SK-N-SH (cell line): Measurements from ENCODE around the gene PDCD1. TPM values are rescaled to one million over a fixed set of nuclear protein-coding genes. Genes with fewer than 3 reads are reported as not detected.

ENCODE experiments used
- CTCF ChIA-PET: fragments of 300-600, 350-600 bp; formaldehyde crosslinking; extraction: SDS; loops from one replicate; lab custom pipeline; 2021; lab: Yijun Ruan, JAX
- POLR2A ChIA-PET: fragments of 350-600 bp; sonication (Branson Sonifier 250); formaldehyde crosslinking; extraction: SDS; loops from one replicate; lab custom pipeline; 2020; ENCODE audit warnings: antibody characterized with exemption, inconsistent platforms; lab: Yijun Ruan, JAX
- DNase-seq: peaks from one replicate; pipeline ENCODE4 v3.0.0; 2012
- H2AFZ ChIP-seq: fragments of 200-600 bp; sonication (generic); 2 replicates; pipeline ENCODE4 v1.8.1; 2016; ENCODE audit warnings: antibody characterized with exemption, mild to moderate bottlenecking, low read depth
- H3F3A ChIP-seq: fragments of 200-600 bp; sonication (generic); replicated peaks from 2 replicates; pipeline ENCODE3; 2016; ENCODE audit warnings: antibody characterized with exemption, mild to moderate bottlenecking; ENCODE audit not compliant: insufficient read depth
- H3K27ac ChIP-seq, 2 experiments: fragments of 200-500 bp in 1 of 2; fragments of 200-600 bp in 1 of 2; sonication (Bioruptor generic) in 1 of 2; sonication (generic), shearing (Covaris generic) in 1 of 2; 2 replicates each; pipeline versions ENCODE4 v1.5.1 to v1.6.1; 2014 to 2016; ENCODE audit warnings: low read depth in 2 of 2, inconsistent platforms in 1 of 2, low read length in 1 of 2, mild to moderate bottlenecking in 1 of 2, mixed read lengths in 1 of 2
- H3K27me3 ChIP-seq: fragments of 200-600 bp; sonication (generic), shearing (Covaris generic); 2 replicates; pipeline ENCODE4 v1.6.1; 2016; ENCODE audit warnings: mixed run types; ENCODE audit not compliant: insufficient read depth
- H3K36me3 ChIP-seq, 2 experiments: fragments of 200-500 bp in 1 of 2; fragments of 200-600 bp in 1 of 2; sonication (Bioruptor generic) in 1 of 2; sonication (generic) in 1 of 2; replicated peaks in 1 of 2; 2 replicates each; pipeline versions ENCODE3 to v1.5.1; 2014 to 2016; ENCODE audit warnings: low read length in 1 of 2, mild to moderate bottlenecking in 1 of 2; ENCODE audit not compliant: insufficient read depth in 2 of 2, control insufficient read depth in 1 of 2
- H3K4me1 ChIP-seq, 2 experiments: fragments of 200-500 bp in 1 of 2; fragments of 200-600 bp in 1 of 2; sonication (Bioruptor generic) in 1 of 2; sonication (generic), shearing (Covaris generic) in 1 of 2; 2 replicates each; pipeline versions ENCODE4 v1.5.1 to v1.6.1; 2014 to 2016; ENCODE audit warnings: low read depth in 1 of 2, low read length in 1 of 2, mixed run types in 1 of 2; ENCODE audit not compliant: insufficient read depth in 2 of 2, control insufficient read depth in 1 of 2
- H3K4me2 ChIP-seq: fragments of 200-600 bp; sonication (generic), shearing (Covaris generic); 2 replicates; pipeline ENCODE4 v1.6.1; 2017; ENCODE audit warnings: mixed run types
- H3K4me3 ChIP-seq, 2 experiments: fragments of 200-500 bp in 1 of 2; fragments of 200-600 bp in 1 of 2; sonication (Bioruptor generic) in 1 of 2; sonication (generic), shearing (Covaris generic) in 1 of 2; 2 replicates each; pipeline versions ENCODE4 v1.5.1 to v1.8.1; 2014 to 2016; ENCODE audit warnings: low read depth in 2 of 2, inconsistent platforms in 1 of 2, low read length in 1 of 2, mild to moderate bottlenecking in 1 of 2, mixed read lengths in 1 of 2, moderate library complexity in 1 of 2
- H3K79me2 ChIP-seq: fragments of 200-600 bp; sonication (generic); 2 replicates; pipeline ENCODE4 v1.8.1; 2017; ENCODE audit warnings: mild to moderate bottlenecking; ENCODE audit not compliant: insufficient read depth
- H3K9ac ChIP-seq: fragments of 200-600 bp; sonication (generic); 2 replicates; pipeline ENCODE4 v1.6.1; 2017; ENCODE audit warnings: mixed run types
- H3K9me2 ChIP-seq: fragments of 200-600 bp; sonication (generic); 2 replicates; pipeline ENCODE4 v1.6.1; 2017; ENCODE audit warnings: mixed run types
- H3K9me3 ChIP-seq: fragments of 200-600 bp; sonication (generic); 2 replicates; pipeline ENCODE4 v1.6.1; 2017; ENCODE audit warnings: mixed run types, mild to moderate bottlenecking, moderate library complexity
- H4K20me1 ChIP-seq: fragments of 200-600 bp; sonication (generic); 2 replicates; pipeline ENCODE4 v1.6.1; 2017; ENCODE audit warnings: mild to moderate bottlenecking, mixed run types; ENCODE audit not compliant: insufficient read depth
- CHD2 ChIP-seq: fragments of 150-350 bp; IDR thresholded peaks from 2 replicates; pipeline ENCODE4 v1.6.1; 2018; ENCODE audit warnings: low read length; ENCODE audit not compliant: partially characterized antibody
- GATA2 ChIP-seq: sonication (generic); formaldehyde crosslinking; IDR thresholded peaks from 2 replicates; pipeline ENCODE4 v1.5.0; 2020; ENCODE audit warnings: mild to moderate bottlenecking, missing genetic modification reagents
- POLR2AphosphoS5 ChIP-seq: IDR thresholded peaks from 2 replicates; pipeline ENCODE4 v1.6.1; 2012; ENCODE audit warnings: low read depth, low read length
- RFX5 ChIP-seq: IDR thresholded peaks from 2 replicates; pipeline ENCODE4 v1.6.1; 2012; ENCODE audit warnings: mild to moderate bottlenecking, improper control_type of control experiment, low read length
- RXRA ChIP-seq: IDR thresholded peaks from 2 replicates; pipeline ENCODE4 v1.4.0; 2012; ENCODE audit warnings: low read depth, mild to moderate bottlenecking, borderline replicate concordance
- SIN3A ChIP-seq: IDR thresholded peaks from 2 replicates; pipeline ENCODE4 v1.6.1; 2012; ENCODE audit warnings: low read depth, mild to moderate bottlenecking, low read length, moderate library complexity, borderline replicate concordance
- WGBS: methylation state at CpG from one replicate; pipeline ENCODE4 v1.1.6; 2017; ENCODE audit warnings: low lambda C conversion rate; 5-methylcytosine and 5-hydroxymethylcytosine counted together
- polyA plus RNA-seq, 3 experiments: library from polyadenylated mRNA; depleted of rRNA; stranded (reverse); fragments of >200 nt; gene quantifications; 2 replicates each; pipeline ENCODE4 v1.2.3, GENCODE V29; 2012
- TF ChIP-seq, protein P1 (sequence below): IDR thresholded peaks from 2 replicates; pipeline ENCODE4 v1.4.0; 2012; ENCODE audit warnings: low read depth, borderline replicate concordance
- TF ChIP-seq, protein P2 (sequence below): IDR thresholded peaks from 2 replicates; pipeline ENCODE4 v1.6.1; 2012; ENCODE audit warnings: mild to moderate bottlenecking, low read depth, low read length, moderate library complexity
- TF ChIP-seq, protein P3 (sequence below): IDR thresholded peaks from 2 replicates; pipeline ENCODE4 v1.4.0; 2012; ENCODE audit warnings: low read depth

Gene PDCD1
- polyA plus RNA-seq, 1 of the 3 experiments (the other 2 are of a cell fraction): not detected

DNA sequence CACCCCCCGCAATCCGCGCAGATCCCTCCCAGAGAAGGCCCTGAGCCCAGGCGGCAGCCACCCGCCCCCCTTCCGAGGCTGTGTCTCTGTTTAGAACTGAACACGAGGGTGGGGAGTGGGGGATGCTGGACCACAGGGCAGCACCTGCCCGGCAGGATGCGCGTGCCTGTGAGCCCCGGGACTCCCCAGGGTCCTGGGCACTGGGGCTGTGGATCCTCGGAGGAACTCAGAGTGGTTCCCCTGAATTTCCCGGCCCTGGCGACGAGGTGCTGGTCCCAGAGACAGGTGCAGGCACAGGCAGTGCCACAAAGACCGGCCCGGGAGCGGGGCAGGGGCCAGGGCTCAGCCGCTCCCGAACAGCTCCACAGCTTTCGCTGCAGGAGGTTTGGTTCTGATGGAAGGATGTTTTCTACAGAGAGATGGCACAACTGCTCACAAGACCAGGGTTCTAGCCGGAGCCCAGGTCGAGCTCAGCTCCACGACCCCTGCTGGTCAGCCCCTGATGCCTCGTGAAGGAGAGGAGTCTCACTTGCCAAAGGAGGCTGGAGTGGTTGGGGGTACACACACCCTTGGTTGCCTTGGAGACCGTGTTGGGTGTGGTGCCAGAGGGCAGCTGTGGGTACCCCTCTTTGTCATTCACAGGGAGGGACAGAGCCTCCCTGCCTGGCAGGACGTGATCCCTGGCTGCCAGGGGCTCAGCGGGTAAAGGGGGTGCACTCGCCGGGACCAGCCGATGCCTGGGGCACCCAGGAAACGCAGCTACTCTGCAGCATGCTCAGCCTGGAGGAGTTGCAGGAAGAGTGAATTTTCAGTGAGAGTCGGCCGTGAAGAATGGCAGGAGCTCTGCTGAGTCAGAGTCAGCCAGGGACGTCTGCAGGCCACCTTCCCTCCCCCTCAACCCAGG lies 54.1 kb downstream of the PDCD1 start:
- H3K4me3 ChIP-seq: no peak overlapping the region; a peak in 1 of 4 replicates
- H3K27ac ChIP-seq: peak overlapping the region in 1 of 2 experiments; percentile 93; a peak in 2 of 4 replicates
- CTCF ChIA-PET: interaction anchor here (1.1 to 2.0 kb wide), 10 partner anchors 17 to 103 kb away, joined by 3 to 7 read pairs (median 4); partner anchors contain the start of genes D2HGDH, GAL3ST2 and ING5
- peaks cover 6 to 43% of the 10 kb centered on the region in 2 experiments for H3K4me1 ChIP-seq
- no peaks in the 10 kb centered on the region for H3K27me3 ChIP-seq
- peak overlapping the region; percentile 59; the same call in 1 of the 2 replicates for H2AFZ ChIP-seq
- TF ChIP-seq CHD2 (no peak), GATA2 (no peak), RXRA (no peak), RFX5 (no peak), POLR2AphosphoS5 (no peak), SIN3A (no peak)
- TF ChIP-seq, protein P1, sequence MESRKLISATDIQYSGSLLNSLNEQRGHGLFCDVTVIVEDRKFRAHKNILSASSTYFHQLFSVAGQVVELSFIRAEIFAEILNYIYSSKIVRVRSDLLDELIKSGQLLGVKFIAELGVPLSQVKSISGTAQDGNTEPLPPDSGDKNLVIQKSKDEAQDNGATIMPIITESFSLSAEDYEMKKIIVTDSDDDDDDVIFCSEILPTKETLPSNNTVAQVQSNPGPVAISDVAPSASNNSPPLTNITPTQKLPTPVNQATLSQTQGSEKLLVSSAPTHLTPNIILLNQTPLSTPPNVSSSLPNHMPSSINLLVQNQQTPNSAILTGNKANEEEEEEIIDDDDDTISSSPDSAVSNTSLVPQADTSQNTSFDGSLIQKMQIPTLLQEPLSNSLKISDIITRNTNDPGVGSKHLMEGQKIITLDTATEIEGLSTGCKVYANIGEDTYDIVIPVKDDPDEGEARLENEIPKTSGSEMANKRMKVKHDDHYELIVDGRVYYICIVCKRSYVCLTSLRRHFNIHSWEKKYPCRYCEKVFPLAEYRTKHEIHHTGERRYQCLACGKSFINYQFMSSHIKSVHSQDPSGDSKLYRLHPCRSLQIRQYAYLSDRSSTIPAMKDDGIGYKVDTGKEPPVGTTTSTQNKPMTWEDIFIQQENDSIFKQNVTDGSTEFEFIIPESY: no peak
- TF ChIP-seq, protein P2, sequence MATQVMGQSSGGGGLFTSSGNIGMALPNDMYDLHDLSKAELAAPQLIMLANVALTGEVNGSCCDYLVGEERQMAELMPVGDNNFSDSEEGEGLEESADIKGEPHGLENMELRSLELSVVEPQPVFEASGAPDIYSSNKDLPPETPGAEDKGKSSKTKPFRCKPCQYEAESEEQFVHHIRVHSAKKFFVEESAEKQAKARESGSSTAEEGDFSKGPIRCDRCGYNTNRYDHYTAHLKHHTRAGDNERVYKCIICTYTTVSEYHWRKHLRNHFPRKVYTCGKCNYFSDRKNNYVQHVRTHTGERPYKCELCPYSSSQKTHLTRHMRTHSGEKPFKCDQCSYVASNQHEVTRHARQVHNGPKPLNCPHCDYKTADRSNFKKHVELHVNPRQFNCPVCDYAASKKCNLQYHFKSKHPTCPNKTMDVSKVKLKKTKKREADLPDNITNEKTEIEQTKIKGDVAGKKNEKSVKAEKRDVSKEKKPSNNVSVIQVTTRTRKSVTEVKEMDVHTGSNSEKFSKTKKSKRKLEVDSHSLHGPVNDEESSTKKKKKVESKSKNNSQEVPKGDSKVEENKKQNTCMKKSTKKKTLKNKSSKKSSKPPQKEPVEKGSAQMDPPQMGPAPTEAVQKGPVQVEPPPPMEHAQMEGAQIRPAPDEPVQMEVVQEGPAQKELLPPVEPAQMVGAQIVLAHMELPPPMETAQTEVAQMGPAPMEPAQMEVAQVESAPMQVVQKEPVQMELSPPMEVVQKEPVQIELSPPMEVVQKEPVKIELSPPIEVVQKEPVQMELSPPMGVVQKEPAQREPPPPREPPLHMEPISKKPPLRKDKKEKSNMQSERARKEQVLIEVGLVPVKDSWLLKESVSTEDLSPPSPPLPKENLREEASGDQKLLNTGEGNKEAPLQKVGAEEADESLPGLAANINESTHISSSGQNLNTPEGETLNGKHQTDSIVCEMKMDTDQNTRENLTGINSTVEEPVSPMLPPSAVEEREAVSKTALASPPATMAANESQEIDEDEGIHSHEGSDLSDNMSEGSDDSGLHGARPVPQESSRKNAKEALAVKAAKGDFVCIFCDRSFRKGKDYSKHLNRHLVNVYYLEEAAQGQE: no peak
- TF ChIP-seq, protein P3, sequence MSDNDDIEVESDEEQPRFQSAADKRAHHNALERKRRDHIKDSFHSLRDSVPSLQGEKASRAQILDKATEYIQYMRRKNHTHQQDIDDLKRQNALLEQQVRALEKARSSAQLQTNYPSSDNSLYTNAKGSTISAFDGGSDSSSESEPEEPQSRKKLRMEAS: no peak
- no peaks in the 10 kb centered on the region for H3K9me3 ChIP-seq
- WGBS: 93% methylated on average over 6 of the region's 35 CpGs
- no peaks in the 10 kb centered on the region for H3K79me2 ChIP-seq
- H3K9me2 ChIP-seq: no peaks in the 10 kb centered on the region
- POLR2A ChIA-PET: interaction anchor here (1.8 kb wide), 1 partner anchor 70 kb away, joined by 4 read pairs; the partner anchor contains the start of gene D2HGDH
- H3K36me3 ChIP-seq: no peaks in the 10 kb centered on the region
- H3F3A ChIP-seq: no peaks in the 10 kb centered on the region
- no peaks in the 10 kb centered on the region for H4K20me1 ChIP-seq
- DNase-seq: peak; percentile 62
- peak overlapping the region; percentile 62 for H3K4me2 ChIP-seq
- H3K9ac ChIP-seq: no peak overlapping the region
